Hematopoietic multipotent progenitor cell treated with erythropoietin and hydrocortisone succinate and interleukin-3 and kit ligand, for 8 days (in vitro differentiated cells): ENCODE measurements around the gene TRAF3IP3.

ENCODE experiments used
- DNase-seq: peaks from one replicate; pipeline ENCODE4 v3.0.0-alpha.2; 2015

TRAF3IP3 gene

GRCh38 chr1:209755926-209756614 lies at the start of gene TRAF3IP3:
TSS of gene TRAF3IP3 (plus strand) at chr1:209756053. CDS start at chr1:209760040, 3,987 bp downstream.
- DNase-seq, result peak; percentile 72

- DNase-seq, result no peak
Observed at GRCh38 chr1:209706622-209707021, 49.2 kb upstream of the TRAF3IP3 start.

GRCh38 chr1:209707308-209707707 lies 48.5 kb upstream of the TRAF3IP3 start:
- no peak for DNase-seq

GRCh38 chr1:209708297-209708696 lies 47.6 kb upstream of the TRAF3IP3 start:
- no peak for DNase-seq

- no peak for DNase-seq
Observed at GRCh38 chr1:209710093-209710492, 45.8 kb upstream of the TRAF3IP3 start.

- no peak for DNase-seq
Observed at GRCh38 chr1:209710847-209711246, 45.0 kb upstream of the TRAF3IP3 start.

GRCh38 chr1:209714338-209714737 lies 41.5 kb upstream of the TRAF3IP3 start:
- DNase-seq, result no peak

- no peak for DNase-seq
Observed at GRCh38 chr1:209715314-209715713, 40.5 kb upstream of the TRAF3IP3 start.

GRCh38 chr1:209717818-209718217 lies 38.0 kb upstream of the TRAF3IP3 start:
- no peak for DNase-seq

GRCh38 chr1:209720326-209720725 lies 35.5 kb upstream of the TRAF3IP3 start:
- DNase-seq, result no peak

- no peak for DNase-seq
Observed at GRCh38 chr1:209720826-209721225, 35.0 kb upstream of the TRAF3IP3 start.

- no peak for DNase-seq
Observed at GRCh38 chr1:209721323-209721722, 34.5 kb upstream of the TRAF3IP3 start.

- no peak for DNase-seq
Observed at GRCh38 chr1:209723265-209723664, 32.6 kb upstream of the TRAF3IP3 start.

- no peak for DNase-seq
Observed at GRCh38 chr1:209723756-209724693, 31.8 kb upstream of the TRAF3IP3 start.

- DNase-seq, result no peak
Observed at GRCh38 chr1:209727286-209727685, 28.6 kb upstream of the TRAF3IP3 start.

- peak; percentile 84 for DNase-seq
Observed at GRCh38 chr1:209727785-209728184, 28.1 kb upstream of the TRAF3IP3 start.

- DNase-seq, result no peak
Observed at GRCh38 chr1:209728466-209728865, 27.4 kb upstream of the TRAF3IP3 start.

GRCh38 chr1:209729436-209729835 lies 26.4 kb upstream of the TRAF3IP3 start:
- no peak for DNase-seq

GRCh38 chr1:209732725-209733124 lies 23.1 kb upstream of the TRAF3IP3 start:
- DNase-seq, result no peak

GRCh38 chr1:209733409-209734192 lies 22.3 kb upstream of the TRAF3IP3 start:
- no peak for DNase-seq

GRCh38 chr1:209736490-209737117 lies 19.2 kb upstream of the TRAF3IP3 start:
- DNase-seq, result no peak

- no peak for DNase-seq
Observed at GRCh38 chr1:209737118-209737505, 18.7 kb upstream of the TRAF3IP3 start.

GRCh38 chr1:209738270-209738669 lies 17.6 kb upstream of the TRAF3IP3 start:
- DNase-seq, result no peak
